LHCN-M2 (cell line): ENCODE data around the gene HSD17B1. TPM values are rescaled to one million over a fixed set of nuclear protein-coding genes. Genes with fewer than 3 reads are reported as not detected.
"Not testable (repeated sequence)": the region's sequence is repeated elsewhere in the genome, so short reads cannot be mapped to it uniquely, and the experiment has no call there.

Source experiments
- DNase-seq: peaks from one replicate; pipeline ENCODE4 v3.0.0-alpha.2; 2012; ENCODE audit warnings: low read depth
- total RNA-seq: library from RNA; depleted of rRNA; stranded (reverse); fragments of >200 nt; gene quantifications from 2 replicates; pipeline ENCODE4 v1.2.3, GENCODE V29; 2014

The HSD17B1 gene
- total RNA-seq, 1 experiment from 2014 or later = 0.34 TPM

- no peak for DNase-seq
Measured at GRCh38 chr17:42547001-42547461, 5.7 kb upstream of the HSD17B1 start.

GRCh38 chr17:42547698-42548069, 5.0 kb upstream of the HSD17B1 start:
- no peak for DNase-seq

- no peak for DNase-seq
Measured at GRCh38 chr17:42548070-42548837, 4.5 kb upstream of the HSD17B1 start.

- no peak for DNase-seq
Measured at GRCh38 chr17:42548993-42549755, 3.5 kb upstream of the HSD17B1 start.

GRCh38 chr17:42553161-42553818, 567 bp downstream of the HSD17B1 start:
- DNase-seq = no peak

- DNase-seq = peak; percentile 47
Measured at GRCh38 chr17:42553866-42554249, 1.1 kb downstream of the HSD17B1 start.

- peak; percentile 69 for DNase-seq
Measured at GRCh38 chr17:42554250-42555121, 1.8 kb downstream of the HSD17B1 start.

GRCh38 chr17:42555122-42555622, 2.4 kb downstream of the HSD17B1 start:
- DNase-seq = no peak

GRCh38 chr17:42555961-42556617, 3.4 kb downstream of the HSD17B1 start:
- not testable (repeated sequence) for DNase-seq

GRCh38 chr17:42559075-42559474, 6.4 kb downstream of the HSD17B1 start:
- DNase-seq = no peak

- DNase-seq = no peak
Measured at GRCh38 chr17:42560246-42560645, 7.5 kb downstream of the HSD17B1 start.

GRCh38 chr17:42561897-42562387, 9.2 kb downstream of the HSD17B1 start, which contains the start of gene COASY:
Gene COASY (plus strand): TSS chr17:42562148. CDS start chr17:42562623, 475 bp downstream.
- peak; percentile 97 for DNase-seq

GRCh38 chr17:42562388-42563142, 9.8 kb downstream of the HSD17B1 start:
- DNase-seq = peak; percentile 39

- DNase-seq = no peak
Measured at GRCh38 chr17:42563143-42563509, 10.4 kb downstream of the HSD17B1 start.

- peak; percentile 35 for DNase-seq
Measured at GRCh38 chr17:42563543-42563942, 10.8 kb downstream of the HSD17B1 start.

GRCh38 chr17:42563950-42564349, 11.2 kb downstream of the HSD17B1 start:
- no peak for DNase-seq

- no peak for DNase-seq
Measured at GRCh38 chr17:42564815-42565522, 12.2 kb downstream of the HSD17B1 start.

GRCh38 chr17:42565523-42566214, 12.9 kb downstream of the HSD17B1 start:
- DNase-seq = no peak
